Activated CD4-positive, alpha-beta T cell treated with anti-CD3 and anti-CD28 coated beads, Interleukin-2, amount 50 U/mL, for 16 hours (primary cell): ENCODE results near the gene TNN.
"Not testable (repeated sequence)": the region's sequence is repeated elsewhere in the genome, so short reads cannot be mapped to it uniquely, and the experiment has no call there.

Source experiments
- DNase-seq: peaks from one replicate; pipeline ENCODE4 v3.0.0-alpha.2; 2020

TNN gene

DNA sequence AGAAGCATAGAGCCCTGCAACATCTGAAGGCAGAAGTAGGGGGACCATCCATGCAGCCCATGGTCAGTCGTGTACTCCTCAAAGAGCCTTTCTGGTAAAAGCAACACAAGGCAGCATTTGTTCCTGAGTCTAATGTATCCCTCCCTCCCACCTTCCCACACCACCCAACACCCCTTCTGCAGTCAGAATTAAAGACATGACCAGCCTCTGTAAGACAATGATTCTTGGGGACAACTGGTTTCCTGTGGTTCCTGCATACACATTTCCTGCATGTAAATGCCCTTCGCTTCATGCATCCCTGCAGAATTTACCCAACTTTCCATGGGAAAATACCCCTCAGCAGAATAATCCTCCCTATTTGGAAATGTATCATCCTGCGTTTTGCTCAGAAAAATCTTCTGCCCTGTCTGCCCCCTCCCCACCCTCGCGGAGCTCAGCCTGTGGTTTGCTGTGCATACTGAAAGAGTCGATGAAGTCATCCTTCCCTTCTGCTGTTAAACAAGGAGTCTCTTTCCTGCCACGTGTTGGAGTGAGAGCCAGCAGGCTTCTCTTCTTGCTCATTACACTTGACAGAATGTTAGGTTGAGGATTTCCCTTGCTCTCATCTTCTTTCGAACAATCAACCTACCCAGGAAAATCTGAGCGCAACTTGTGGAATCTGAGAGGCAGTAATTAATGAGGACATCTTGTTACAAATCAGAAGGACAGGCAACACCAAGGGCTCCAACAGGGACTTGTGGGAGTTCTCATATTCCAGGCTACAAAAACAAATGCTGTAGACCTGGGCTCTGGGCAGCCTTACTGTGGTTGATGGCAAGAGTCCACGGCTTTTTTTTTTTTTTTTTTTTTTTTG is 4.7 kb downstream of the TNN start:
- DNase-seq: peak; percentile 60

DNA sequence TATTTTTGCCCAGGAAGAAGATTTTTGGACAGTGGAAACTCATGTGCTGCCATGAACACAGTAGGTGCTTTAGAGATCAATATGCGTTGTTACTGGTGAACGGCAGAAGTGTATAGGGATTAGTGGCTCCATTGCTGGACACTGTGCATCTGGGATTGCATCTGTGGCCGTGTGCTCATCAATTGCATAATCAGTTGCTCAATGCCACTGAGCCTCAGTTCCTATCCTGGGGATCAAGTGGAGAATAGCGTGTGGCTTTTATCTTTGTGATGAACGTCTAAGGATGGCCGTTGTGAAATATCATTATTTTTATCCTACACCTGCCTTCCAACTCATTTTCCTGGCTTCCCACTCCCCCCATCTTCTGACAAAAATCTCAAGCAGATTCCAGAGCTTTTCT is 5.4 kb downstream of the TNN start:
- DNase-seq: no peak

DNA sequence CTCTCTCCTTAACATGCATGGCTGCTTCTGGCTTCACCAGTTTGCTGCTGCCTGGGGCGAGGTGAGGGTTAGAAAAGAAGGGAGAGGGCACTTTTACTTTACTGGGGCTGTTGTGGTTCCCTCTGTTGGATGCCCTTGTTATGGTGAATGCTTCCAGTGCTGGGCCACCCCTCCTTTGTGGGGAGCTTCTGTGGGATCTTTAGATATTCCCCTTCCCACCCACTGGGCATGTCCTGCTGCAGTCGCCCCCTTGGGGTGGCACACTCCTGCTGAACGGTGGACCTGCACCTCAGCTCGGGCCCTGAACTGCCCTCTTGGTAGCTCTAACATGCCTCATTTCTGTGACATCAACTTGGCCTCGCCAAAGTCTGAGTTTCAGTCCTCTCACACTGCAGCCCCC is 6.0 kb downstream of the TNN start:
- DNase-seq: no peak

DNA sequence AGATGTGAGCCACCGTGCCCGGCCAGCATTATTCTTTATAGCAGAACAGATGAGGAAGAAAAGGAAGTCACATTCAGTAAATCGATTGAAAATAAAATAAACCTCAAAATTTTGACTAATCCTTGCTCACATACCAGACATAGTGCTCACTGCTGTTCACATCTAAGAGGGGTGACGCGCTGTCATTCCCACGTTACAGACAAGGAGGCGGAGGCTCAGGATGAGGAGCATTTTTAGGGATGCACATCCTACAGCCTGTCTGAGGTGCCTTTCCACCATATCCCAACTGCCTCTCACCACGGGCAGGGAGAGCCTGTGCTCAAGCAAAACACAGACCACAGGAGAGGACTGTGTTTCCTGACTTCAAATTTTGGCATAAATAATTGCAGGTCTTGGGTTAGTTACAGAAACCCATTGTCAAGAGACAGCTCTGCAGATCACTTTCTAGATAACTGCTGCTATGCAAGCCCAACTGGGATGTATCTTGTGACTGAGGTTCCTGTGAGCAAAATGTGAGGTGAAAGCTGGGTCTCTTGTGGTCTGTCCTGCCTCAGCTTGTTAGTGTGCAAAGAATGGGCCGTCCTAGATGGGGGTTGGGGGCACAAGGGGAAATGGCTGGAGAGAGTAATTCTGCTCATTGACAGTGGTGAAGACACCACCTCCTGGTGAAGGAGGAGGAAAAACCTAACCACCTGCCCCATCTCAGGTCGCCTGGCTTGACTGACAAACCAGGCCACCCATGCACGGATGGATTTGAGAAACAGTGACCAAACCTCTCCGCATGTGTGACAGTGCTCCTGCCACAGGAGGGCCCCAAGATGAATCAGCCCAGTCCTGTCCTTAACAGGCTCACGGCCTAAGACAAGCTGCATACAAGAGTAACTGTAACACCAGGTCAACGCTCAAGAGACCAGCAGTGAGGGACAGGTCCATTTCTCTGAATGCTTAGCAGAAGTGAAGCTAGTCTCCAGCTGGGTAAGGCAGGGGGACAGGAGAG is 8.2 kb downstream of the TNN start:
- no peak for DNase-seq

GRCh38 chr1:175077356-175078030 is 9.9 kb downstream of the TNN start:
- DNase-seq: no peak

DNA sequence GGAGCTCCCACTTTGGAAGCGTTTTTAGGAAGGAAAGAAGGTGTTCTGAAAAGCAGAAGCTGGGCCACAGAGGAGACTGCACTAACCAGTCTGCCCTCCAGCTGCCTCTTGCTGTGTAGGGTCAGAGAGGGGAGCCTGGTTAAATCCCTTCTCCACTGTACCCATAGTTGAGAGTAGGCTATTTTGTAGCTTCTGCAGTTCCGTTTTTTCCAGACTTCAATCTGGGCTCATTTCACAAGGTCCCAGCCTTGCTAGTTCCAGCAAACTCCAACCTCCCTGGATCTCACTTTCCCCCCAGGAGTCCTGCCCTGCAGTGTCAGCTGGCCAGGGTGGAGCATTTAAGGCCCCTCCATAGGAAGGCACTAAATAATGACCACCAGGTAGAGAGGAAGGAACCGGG is 11.0 kb downstream of the TNN start:
- no peak for DNase-seq

DNA sequence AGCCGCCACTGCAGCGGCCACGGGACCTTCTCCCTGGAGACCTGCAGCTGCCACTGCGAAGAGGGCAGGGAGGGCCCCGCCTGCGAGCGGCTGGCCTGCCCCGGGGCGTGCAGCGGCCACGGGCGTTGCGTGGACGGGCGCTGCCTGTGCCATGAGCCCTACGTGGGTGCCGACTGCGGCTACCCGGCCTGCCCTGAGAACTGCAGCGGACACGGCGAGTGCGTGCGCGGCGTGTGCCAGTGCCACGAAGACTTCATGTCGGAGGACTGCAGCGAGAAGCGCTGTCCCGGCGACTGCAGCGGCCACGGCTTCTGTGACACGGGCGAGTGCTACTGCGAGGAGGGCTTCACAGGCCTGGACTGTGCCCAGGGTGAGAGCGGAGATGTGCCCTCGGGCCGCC is 11.7 kb downstream of the TNN start:
- no peak for DNase-seq

DNA sequence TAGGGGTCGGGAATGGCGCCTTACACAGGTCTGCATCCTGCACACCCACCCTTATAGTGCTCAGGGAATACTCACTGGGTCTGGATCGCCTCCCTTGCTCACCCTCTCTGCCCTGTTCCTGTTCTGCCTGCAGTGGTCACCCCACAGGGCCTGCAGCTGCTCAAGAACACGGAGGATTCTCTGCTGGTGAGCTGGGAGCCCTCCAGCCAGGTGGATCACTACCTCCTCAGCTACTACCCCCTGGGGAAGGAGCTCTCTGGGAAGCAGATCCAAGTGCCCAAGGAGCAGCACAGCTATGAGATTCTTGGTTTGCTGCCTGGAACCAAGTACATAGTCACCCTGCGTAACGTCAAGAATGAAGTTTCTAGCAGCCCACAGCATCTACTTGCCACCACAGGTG is 12.4 kb downstream of the TNN start:
- DNase-seq: no peak

DNA sequence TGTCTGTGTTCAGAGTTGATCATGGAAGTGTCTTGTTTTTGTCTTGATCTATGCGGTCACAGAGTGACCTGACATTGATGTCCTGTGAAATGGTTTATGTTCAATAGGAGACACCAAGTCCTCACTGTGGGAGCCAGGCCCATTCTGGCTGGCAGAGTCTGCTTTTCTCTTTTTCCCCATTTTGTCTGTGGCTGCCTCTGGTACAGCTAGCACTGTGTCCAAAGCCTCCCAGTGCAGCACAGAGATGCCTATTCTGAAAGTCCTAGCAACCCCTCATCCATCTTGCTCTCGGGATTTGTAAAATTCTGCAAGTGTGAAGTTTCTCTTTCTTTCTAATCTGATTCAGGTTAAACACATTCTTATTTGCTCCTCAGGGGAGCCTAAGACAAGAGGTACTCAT is 14.3 kb downstream of the TNN start:
- no peak for DNase-seq

- no peak for DNase-seq
Observed at GRCh38 chr1:175088525-175088951, 20.9 kb downstream of the TNN start.

- no peak for DNase-seq
Observed at GRCh38 chr1:175089136-175089718, 21.6 kb downstream of the TNN start.

DNA sequence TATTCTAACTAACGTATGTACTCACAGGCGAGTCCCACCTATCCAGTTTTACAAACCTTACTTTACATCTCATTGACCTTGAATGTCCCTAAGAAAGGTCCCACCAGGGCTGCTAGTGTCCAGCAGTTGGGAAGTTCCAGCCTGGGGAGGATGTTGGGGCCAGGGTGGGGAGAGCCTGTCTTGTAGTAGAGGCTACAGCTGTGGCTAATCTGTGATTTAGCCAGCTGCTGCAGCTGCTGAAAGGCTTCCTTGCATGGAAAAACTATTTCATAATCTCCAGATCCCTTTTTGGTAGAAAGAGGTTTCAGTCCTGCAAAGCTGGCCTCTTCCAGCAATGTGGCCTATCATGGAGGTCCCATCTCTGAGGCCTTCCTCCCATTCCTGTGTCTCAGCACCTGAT is 23.1 kb downstream of the TNN start:
- no peak for DNase-seq

DNA sequence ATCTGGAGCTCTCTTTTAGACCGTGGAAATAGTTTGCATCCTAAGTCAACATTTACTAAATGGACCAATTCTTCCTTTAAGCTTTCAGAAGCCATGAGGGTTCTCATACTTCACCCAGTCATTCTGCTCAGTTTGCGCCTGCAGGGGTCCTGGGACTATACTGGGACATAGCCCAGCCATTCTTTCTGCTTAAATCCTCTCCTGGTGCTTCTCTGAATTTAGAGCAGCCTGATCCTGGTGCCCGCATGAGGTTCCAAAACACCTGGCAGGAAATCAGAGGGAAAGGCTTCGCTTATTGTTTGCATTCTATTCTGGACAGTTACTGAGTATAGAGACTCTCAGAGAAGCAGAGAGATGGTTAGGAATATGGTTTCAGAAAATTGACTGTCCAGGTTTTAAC is 27.0 kb downstream of the TNN start:
- no peak for DNase-seq

GRCh38 chr1:175095069-175095468 is 27.4 kb downstream of the TNN start:
- no peak for DNase-seq

DNA sequence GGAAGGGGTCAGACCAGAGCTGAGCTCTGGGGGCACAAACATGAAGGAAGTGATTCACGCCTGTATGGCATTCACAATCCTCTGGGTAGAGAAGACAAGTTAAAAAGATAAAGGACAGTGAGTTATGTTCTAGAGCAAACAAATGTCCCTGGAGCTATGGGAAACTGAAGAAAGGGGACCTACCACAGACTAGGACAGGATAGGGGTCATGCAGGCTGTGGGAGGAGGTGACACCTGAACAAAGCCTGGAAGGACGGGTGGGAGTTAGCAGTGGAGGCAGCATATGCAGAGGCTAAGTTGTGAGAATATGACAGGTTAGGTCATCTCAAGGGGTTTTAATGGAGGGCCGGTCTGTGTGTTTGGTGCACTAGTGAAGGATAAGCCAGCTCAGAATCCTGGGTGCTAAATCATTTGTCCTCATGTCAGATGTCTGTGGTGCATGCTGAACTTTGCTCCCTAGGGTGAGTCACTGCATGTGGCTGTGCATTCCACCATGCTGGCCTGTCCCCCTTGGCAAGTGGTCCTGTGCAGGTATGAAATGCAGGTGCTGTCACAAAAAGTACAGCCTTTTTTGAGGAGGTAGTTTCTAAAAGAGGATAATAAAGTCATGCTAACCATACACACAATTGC is 28.5 kb downstream of the TNN start:
- no peak for DNase-seq

GRCh38 chr1:175097361-175097760 is 29.7 kb downstream of the TNN start:
- no peak for DNase-seq

DNA sequence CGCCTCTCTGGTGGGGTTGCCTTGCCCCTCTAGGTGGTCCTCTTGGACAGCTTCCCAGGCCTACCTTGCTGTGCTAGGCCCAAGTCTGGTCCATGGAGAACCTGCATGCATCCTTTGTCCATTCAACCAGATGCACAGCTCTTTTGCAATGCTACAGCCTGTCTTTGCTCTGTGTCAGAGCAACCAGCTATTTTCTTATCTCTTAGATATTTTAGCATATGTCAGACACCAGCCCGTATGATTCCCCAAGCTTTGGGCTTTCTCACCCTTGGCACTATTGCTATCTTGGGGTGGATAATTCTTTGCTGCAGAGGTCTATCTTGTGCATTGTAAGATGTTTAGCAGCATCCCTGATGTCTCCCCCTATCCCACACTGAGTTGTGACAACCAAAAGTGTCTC is 32.3 kb downstream of the TNN start:
- no peak for DNase-seq

DNA sequence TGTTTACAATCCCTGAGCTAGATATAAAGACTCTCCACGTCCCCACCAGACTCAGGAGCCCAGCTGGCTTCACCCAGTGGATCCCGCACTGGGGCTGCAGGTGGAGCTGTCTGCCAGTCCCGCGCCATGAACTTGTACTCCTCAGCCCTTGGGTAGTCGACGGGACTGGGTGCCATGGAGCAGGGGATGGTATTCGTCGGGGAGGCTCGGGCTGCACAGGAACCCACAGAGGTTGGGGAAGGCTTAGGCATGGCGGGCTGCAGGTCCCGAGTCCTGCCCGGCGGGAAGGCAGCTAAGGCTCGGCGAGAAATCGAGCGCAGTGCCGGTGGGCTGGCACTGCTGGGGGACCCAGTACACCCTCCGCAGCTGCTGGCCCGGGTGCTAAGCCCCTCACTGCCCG is 34.5 kb downstream of the TNN start:
- DNase-seq: not testable (repeated sequence)

- not testable (repeated sequence) for DNase-seq
Observed at GRCh38 chr1:175106536-175106935, 38.9 kb downstream of the TNN start.

GRCh38 chr1:175108331-175108820 is 40.7 kb downstream of the TNN start:
- DNase-seq: not testable (repeated sequence)

DNA sequence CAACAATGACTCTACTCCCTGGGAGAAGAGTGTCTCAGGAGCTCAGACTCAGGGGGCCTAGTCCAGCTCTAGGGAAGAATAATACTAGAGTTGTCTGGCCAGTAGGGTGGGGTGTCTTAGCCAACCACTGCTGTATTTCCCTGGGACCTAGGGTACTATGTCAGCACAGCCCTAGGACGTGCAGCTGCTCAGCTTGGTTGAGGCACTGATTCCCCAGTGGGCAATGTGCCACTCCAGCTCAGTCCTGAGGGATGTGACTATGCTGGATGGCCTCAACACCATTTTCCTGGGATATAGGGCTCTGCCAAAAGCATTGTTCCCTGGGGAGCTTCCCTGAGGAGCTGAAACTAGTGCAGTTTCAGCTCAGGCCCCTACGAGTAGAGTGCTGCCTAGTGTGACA is 47.4 kb downstream of the TNN start:
- no peak for DNase-seq

DNA sequence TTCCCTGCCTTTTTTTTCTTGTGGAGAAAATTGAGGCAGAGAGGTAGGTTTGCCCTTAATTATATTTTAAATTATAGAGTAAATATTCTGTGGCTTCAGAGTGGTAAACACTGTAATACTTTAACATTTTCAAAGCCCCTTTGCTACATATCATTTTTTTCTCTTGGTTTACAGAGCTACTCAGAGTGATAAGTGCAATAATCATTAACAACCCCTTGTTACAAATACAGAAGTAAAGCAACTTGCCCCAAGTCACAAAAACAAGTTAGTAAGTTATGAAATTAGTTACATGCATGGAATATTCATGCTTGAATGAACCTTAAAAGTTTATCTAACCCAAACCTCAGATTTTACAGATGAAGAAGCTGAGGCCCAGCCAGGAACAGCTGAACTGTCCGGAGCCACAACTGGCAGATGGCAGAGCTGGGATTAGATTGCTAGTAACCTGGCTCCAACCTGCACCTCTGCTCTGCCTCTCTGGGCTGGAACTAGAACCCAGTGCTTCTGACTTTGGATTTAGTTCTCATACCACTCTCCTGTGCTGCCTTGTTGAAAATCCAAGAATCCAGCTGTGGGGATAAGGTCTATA is 48.7 kb downstream of the TNN start:
- no peak for DNase-seq
